ENCODE data around the gene RALGPS2. TPM values are rescaled to one million over a fixed set of nuclear protein-coding genes. Genes with fewer than 3 reads are reported as not detected.

RALGPS2 gene
- total and polyA plus RNA-seq, 8 donors: 3.1 to 72.3 (median 8.3) TPM

DNA sequence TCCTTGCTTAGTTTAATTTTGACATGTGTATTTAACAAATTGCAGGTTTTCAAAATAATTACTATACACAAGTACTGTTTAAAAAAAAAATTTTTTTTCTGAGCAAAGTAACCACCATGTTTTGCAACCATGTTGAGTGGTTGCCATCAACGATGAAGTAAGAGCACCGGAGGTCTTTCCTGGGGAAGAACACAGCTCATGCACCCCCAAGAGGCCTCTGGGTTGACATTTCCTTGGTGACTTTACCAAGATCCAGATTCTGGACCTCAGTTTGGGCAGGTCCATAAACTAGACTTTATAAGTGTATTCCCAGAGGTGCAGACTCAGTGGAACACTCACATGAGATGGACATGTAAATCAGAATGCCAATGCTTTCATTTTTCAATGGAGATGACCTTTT, 36.8 kb upstream of the RALGPS2 start:
- Histone ChIP-seq H3K27me3 (no peaks in the 10 kb centered on the region), H3K9me3 (no peaks in the 10 kb centered on the region), H3K36me3 (no peaks in the 10 kb centered on the region), H3K4me1 (no peaks in the 10 kb centered on the region), H3K27ac (no peak overlapping the region), H3K4me3 (no peak overlapping the region)
- intact Hi-C loops (cut with DNase I; ENCODE audit: low total_unique reads): no loop called here
- 67 to 97% (median 77%) methylated on average over 2 of the region's 2 CpGs for WGBS, 5 donors
- TF ChIP-seq POLR2A (IDR thresholded peaks at IDR 0.05): no peak
- TF ChIP-seq EP300 (IDR thresholded peaks at IDR 0.05): no peak
- TF ChIP-seq, protein P1, sequence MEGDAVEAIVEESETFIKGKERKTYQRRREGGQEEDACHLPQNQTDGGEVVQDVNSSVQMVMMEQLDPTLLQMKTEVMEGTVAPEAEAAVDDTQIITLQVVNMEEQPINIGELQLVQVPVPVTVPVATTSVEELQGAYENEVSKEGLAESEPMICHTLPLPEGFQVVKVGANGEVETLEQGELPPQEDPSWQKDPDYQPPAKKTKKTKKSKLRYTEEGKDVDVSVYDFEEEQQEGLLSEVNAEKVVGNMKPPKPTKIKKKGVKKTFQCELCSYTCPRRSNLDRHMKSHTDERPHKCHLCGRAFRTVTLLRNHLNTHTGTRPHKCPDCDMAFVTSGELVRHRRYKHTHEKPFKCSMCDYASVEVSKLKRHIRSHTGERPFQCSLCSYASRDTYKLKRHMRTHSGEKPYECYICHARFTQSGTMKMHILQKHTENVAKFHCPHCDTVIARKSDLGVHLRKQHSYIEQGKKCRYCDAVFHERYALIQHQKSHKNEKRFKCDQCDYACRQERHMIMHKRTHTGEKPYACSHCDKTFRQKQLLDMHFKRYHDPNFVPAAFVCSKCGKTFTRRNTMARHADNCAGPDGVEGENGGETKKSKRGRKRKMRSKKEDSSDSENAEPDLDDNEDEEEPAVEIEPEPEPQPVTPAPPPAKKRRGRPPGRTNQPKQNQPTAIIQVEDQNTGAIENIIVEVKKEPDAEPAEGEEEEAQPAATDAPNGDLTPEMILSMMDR (IDR thresholded peaks at IDR 0.05): no peak
- TF ChIP-seq POLR2AphosphoS5 (IDR thresholded peaks at IDR 0.05): no peak
- no peak for DNase-seq

GRCh38 chr1:178689769-178690168, 35.3 kb upstream of the RALGPS2 start:
- 48 to 59% (median 51%) methylated on average over 2 of the region's 2 CpGs for WGBS, 5 donors
- no peaks in the 10 kb centered on the region for H3K4me1 ChIP-seq
- no peak overlapping the region for H3K4me3 ChIP-seq
- intact Hi-C loops (cut with DNase I; ENCODE audit: low total_unique reads): no loop called here
- H3K36me3 ChIP-seq: no peaks in the 10 kb centered on the region
- DNase-seq: peak in 1 of 2 donors; percentile 32
- TF ChIP-seq POLR2A (IDR thresholded peaks at IDR 0.05) (no peak), EP300 (IDR thresholded peaks at IDR 0.05) (no peak), POLR2AphosphoS5 (IDR thresholded peaks at IDR 0.05) (no peak)
- TF ChIP-seq, protein P1 (IDR thresholded peaks at IDR 0.05): no peak
- H3K9me3 ChIP-seq: no peaks in the 10 kb centered on the region
- H3K27me3 ChIP-seq: no peaks in the 10 kb centered on the region
- no peak overlapping the region for H3K27ac ChIP-seq

DNA sequence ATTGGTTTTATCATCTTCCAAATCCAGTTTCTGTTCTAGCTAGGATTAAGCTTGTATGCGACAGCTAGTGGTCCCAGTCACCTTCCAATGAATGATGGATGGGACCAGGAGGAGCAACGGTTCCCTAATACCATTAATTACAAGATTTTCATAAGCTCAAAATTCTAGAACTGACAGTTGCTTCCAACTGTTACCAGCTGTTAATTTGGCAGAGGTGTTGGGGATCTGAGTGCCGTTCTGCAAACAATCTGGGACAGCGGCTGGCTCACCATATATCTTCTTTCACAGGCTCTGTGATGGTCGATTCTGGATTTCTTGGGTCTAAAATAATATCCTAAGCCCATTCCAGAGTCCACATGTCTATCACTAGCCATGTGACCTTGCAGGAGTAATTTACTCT, 34.5 kb upstream of the RALGPS2 start:
- H3K4me1 ChIP-seq: no peaks in the 10 kb centered on the region
- intact Hi-C loops (cut with DNase I; ENCODE audit: low total_unique reads): no loop called here
- no peaks in the 10 kb centered on the region for H3K36me3 ChIP-seq
- H3K4me3 ChIP-seq: no peak overlapping the region
- DNase-seq: peak in 1 of 2 donors; percentile 23
- H3K9me3 ChIP-seq: no peaks in the 10 kb centered on the region
- TF ChIP-seq, protein P1 (IDR thresholded peaks at IDR 0.05): no peak
- TF ChIP-seq POLR2A (IDR thresholded peaks at IDR 0.05) (no peak), POLR2AphosphoS5 (IDR thresholded peaks at IDR 0.05) (no peak), EP300 (IDR thresholded peaks at IDR 0.05) (no peak)
- no peaks in the 10 kb centered on the region for H3K27me3 ChIP-seq
- no peak overlapping the region for H3K27ac ChIP-seq
- WGBS, 5 donors: 35 to 61% (median 55%) methylated on average over 5 of the region's 5 CpGs

DNA sequence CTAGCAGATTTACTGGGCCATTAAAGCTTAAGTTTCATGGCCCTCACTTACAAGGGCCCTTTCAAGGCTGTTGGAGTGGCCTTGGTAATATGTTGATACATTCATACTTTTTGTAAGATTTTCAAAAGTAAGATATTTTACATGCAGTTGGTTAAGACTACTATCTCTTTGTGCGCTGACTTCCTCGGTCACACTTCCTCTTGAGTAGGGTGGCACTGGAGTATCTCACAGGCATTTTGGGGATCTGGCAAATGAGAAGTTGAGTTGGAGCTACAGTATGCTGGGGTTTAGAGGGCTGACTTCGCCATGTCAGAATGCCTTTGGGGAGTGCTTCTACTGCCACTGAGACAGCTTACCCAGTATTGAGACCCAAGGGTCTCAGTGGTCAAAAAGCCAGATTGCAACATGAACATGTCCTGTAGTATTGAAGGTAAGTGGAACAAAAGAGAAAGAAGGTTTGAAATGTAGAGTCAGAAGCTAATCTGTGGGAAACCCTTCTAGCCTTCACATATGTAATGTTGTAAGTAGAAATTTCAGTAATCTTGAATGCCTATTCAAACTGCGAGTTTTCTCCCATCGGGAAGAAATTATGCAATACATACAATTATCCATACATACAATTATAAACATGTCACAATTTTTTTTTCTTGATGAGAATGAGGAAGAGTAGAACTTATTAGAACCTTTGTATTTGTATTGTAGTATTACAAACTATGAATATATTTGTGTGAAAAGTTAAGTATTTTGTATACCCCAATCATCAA, 32.3 kb upstream of the RALGPS2 start:
- Histone ChIP-seq H3K4me1 (no peaks in the 10 kb centered on the region), H3K27ac (no peak overlapping the region), H3K27me3 (no peaks in the 10 kb centered on the region), H3K36me3 (no peaks in the 10 kb centered on the region), H3K9me3 (no peaks in the 10 kb centered on the region), H3K4me3 (no peak overlapping the region)
- WGBS, 5 donors: 93 to 97% (median 94%) methylated on average over 5 of the region's 5 CpGs
- intact Hi-C loops (cut with DNase I; ENCODE audit: low total_unique reads): no loop called here
- no peak for DNase-seq
- TF ChIP-seq POLR2A (IDR thresholded peaks at IDR 0.05): no peak
- TF ChIP-seq EP300 (IDR thresholded peaks at IDR 0.05): no peak
- no peak for TF ChIP-seq POLR2AphosphoS5 (IDR thresholded peaks at IDR 0.05)
- TF ChIP-seq, protein P1 (IDR thresholded peaks at IDR 0.05): no peak
